GM18526 (cell line): Measurements from ENCODE around the gene CFAP61.

Experiments used
- POLR2A ChIP-seq: IDR thresholded peaks from 3 replicates; pipeline ENCODE4 v1.6.1; 2011; ENCODE audit not compliant: insufficient read length; ENCODE audit errors: extremely low read depth

CFAP61 gene

DNA sequence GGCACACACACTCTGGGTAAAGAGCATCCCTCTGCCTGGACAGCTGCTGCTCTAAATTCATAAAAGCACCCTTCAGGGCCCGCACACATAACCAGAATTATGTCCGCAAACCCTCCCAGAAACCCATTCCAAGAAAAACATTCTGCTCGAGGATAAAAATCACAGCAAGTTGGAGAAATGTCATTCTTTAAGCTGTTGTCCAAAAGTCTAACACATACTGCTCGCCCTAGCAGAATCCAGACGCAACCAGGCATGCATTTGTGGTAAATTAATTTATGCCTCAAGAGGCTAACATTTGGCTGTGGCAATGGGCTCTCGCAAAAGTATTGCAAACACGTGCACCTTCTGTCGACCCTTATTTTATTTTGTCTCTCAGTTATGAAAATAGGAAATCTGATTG, 199.5 kb downstream of the CFAP61 start:
- TF ChIP-seq POLR2A = no peak

DNA sequence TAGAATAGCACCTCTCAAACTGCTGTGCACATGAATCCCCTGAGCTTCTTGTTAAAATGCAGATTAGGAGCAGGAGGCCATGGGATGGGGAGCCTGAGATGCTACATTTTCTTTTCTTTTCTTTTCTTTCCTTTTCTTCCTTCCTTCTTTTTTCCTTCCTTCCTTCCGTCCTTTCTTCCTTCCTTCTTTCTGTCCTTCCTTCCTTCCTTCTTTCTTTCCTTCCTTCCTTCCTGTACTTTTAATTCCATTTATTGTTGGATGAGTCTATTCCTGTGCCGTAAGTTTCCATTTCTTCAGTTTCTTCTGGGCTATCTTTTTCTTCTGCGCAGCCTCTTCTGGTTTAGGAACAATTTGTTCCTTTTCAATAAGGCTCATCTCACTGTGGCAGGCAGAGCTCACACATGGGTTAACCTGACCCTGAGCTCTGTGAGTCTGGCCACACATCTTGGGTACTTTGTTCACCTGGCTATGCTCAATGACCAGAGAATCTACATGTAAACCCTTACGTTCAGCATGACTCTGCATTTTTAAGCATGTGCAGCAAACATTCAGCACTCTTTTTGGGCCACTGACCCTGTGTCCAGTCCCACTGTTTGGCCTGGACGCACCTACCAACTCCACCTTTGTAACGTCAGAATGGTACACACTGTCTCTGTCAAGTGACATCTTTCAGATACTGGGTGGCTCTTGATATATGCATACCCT, 200.9 kb downstream of the CFAP61 start:
- no peak for TF ChIP-seq POLR2A

DNA sequence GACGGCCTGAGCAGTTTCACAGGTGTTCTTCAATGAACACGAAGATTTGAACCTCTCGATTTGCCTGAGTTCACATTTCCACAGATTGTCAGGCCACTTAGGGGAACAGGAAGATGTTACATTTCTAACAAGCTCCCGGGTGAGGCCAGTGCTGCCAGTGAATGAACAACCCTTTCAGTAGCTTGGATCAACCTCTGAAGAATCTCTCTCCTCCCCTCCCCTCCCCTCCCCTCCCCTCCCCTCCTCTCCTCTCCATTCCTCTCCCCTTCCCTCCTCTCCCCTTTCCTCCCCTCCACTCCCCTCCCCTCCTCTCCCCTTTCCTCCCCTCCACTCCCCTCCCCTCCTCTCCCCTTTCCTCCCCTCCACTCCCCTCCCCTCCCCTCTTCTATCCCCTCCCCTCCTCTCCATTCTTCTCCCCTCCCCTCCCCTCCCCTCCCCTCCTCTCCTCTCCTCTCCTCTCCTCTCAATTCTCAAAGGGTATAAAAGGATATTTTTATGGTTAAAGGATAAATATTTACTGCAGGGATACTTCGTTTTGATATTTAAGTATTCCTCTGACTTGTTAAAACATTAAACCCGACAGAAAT, 201.5 kb downstream of the CFAP61 start:
- no peak for TF ChIP-seq POLR2A

DNA sequence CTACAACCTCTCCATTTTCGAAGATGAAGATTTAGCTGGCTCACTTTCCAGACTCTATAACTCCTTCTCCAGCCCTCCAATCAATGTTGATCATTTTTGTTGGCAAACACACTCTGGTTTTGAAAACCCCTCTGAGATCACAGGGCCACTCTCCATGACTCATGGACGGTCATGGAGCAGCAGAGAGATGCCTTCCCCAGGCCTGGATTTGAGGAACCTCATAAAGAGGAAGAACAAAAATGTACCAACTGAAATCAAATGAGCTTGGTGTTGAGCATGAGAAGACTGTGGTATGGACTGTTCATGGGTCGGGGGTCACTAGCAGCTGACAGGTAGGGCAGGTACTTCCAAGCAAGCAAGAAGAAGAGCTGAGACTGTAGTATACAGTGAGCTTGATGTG, 202.8 kb downstream of the CFAP61 start:
- no peak for TF ChIP-seq POLR2A

DNA sequence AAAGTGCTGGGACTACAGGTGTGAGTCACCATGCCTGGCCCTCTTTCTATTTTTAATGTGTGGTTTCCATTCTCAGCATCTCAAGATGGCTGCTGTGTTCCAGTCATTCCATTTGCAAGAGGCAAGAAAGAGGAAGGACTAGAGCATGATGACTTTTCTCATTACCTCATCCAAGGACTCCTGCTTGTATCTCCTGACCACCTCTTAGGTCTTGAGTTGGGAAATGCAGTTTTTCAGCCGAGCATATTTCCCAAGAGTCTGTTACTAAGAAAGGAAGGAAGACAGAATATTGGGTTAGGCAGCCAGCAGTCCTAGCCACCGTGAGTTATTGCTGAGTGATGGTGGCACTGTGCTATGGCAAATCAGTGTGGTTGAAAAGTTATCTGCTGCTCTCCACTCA, 207.2 kb downstream of the CFAP61 start:
- no peak for TF ChIP-seq POLR2A

DNA sequence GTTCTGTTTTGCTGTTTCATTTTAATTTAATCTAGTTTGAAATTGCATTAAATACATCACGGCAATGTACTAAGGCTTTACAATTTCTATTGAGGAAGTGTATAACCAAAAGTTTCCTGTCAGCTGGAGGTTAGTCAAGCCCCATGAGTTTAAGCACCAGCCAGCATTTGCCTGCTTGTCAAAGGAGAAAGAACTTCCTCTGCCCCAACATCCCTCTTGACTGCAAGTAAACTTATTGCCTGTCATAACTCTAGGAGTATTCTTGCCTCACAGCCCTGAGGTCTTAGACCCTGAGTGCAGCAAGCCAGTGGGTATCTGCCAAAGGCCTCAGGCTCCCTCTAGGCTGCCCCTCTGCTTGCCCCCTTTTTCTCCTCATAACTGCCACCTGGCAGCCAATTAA, 208.8 kb downstream of the CFAP61 start:
- TF ChIP-seq POLR2A = no peak

DNA sequence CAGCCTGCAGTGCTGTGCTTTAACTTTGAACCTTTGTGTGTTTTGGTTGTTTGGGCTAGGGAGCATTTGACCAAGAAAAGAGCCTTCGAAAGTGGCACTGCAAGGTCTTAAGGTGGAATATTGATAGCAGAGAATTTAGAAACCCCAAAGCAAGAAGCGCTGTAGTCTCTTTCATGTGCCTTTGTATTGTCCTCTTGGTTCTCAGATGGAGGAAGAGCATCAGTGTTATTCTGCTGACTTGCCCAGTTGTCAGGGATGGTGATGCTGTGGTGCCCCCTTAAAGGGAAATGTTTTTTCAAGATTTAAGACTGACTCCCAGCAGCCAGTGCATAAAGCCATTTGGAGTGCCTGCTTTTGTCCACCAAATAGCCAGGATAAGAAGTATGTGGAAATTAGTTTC, 212.9 kb downstream of the CFAP61 start:
- TF ChIP-seq POLR2A = no peak

DNA sequence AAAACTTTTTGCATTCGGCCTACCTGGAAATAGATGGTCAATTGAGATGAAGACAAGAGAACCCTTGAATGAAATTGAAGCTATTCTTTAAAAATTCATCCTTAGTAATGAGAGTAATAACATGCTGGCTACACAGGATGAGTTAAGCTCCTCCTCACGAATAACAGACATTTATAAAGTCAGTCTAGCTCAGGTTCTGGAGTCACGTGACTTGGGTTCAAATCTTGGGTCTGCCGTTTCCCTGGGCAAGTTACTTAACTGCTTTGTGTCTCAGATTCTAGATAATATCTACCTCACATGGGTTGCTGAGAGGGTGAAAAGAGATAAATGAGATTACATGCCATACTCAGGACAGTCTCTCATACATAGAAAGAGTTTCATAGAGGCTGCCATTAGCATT, 214.2 kb downstream of the CFAP61 start:
- no peak for TF ChIP-seq POLR2A

DNA sequence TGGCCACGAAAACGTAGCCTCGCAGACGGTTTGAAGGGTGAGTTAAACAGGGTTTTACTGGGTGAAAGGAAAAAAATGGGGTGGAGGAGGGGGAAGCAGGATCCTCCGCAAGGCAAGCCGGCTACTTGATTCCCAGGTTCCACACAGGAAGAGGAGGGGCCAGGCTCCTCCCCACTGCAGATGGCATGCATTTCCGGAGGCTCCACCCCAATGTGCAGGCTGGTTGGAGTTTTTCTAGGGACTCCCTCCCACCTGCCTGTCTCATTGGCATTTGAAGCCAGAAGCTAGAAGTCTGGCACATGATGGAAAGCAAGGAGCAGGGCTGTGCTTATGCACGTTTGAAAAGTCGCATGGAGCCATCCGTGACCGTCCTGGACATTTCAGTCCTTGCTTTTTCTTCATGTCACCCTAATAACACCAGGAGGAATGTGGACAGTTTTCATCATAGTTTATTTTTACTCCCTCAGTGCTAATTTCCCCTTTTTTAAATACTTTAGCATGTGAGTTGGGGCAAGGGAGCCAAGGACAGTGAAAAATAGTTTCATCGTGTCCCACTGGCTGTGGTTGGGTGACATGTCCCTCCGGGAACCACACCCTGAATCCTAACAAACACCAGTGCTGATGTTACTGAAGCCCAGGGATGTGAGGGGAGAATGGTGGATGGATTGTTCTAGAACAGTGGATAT, 215.5 kb downstream of the CFAP61 start:
- no peak for TF ChIP-seq POLR2A

DNA sequence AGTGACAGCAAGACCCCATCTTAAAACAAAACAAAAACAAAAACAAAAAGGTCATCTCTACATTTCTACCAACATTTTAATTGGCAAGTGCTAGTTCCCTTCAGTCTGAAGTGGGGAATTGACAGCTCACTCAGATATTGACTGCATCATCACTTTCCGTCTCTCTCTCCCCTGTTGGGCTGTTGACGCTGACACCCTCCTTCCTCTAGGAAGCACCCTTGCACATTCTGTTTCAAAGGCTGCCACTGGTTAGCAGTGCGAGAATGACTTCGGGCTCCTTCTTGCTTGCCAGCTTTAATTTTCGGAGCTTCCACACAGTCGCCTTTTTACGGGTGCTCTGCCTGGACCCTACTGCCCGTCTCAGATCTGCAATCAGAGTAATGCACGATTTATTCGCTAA, 218.9 kb downstream of the CFAP61 start:
- TF ChIP-seq POLR2A = no peak

DNA sequence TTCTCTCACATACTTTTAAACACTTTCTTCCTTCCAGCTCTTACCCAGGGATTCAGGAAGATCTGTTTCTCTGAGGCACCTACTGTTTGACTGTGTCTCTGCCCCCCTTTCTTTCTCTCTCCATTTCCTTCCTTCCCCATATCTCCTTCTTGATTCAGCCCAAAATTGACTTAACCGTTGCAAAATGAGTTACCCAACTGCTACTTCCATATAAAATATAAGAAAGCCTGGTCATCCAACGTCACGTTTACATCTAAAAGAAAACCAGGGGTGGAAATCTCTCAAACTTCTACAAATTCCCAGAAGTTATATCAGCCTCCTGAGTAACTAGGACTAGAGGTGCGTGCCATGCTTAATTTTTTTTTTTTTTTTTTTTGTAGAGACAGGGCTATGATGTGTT, 220.4 kb downstream of the CFAP61 start:
- no peak for TF ChIP-seq POLR2A

DNA sequence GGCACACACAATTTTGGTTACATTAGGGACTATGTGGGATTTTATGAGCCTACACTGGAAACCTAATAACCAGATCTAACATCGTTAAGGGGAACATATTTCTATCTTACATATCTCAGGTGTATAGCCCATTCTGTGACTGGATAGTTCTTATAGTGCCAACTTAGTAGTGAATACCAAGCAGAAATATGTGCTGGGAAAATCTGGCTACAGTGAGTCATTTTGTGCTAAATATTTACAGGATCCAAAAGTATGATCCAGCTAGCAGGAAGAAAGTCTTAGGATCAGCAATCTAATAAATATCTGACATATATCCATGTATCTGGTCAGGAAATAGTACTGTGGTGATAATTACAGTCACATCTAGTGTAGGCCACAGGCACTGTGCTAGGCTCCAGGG, 221.0 kb downstream of the CFAP61 start:
- no peak for TF ChIP-seq POLR2A

DNA sequence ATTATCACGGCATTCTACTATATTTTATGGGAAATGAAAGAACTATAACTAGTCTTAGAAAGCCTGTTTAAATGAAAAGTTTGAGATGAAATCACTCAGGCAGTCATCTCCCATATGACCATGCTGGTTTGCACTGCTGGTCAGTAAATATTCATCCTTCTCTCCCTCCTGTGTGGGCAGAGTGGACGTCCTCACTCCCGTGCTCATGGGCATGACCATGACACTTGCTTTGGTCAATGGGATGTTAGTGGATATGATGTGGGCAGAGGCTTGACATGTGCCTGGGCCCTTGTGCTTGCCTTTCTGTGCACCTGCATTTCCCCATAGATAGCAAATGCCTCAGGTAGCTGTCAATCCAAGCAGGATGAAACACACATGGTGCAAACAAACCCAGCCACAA, 222.5 kb downstream of the CFAP61 start:
- TF ChIP-seq POLR2A = no peak

DNA sequence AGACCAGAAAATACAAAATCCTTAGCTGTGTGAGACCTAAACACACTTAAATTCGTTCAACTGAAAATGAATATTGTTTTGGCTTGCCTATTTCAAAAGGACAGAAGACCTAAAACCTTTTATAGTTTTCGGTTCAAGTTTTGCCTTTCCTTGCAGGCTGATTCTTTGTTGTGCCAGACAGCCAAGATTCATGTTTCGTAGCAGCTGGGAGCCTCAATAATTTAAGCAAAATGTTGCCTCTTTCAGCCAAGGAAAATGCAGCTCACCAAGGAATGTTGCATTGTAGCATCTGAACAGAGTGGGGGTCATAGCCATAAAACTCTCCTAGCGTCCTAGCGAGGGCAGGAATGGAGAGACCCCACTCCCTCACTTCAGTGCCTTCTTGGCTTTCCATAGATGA, 223.3 kb downstream of the CFAP61 start:
- no peak for TF ChIP-seq POLR2A

DNA sequence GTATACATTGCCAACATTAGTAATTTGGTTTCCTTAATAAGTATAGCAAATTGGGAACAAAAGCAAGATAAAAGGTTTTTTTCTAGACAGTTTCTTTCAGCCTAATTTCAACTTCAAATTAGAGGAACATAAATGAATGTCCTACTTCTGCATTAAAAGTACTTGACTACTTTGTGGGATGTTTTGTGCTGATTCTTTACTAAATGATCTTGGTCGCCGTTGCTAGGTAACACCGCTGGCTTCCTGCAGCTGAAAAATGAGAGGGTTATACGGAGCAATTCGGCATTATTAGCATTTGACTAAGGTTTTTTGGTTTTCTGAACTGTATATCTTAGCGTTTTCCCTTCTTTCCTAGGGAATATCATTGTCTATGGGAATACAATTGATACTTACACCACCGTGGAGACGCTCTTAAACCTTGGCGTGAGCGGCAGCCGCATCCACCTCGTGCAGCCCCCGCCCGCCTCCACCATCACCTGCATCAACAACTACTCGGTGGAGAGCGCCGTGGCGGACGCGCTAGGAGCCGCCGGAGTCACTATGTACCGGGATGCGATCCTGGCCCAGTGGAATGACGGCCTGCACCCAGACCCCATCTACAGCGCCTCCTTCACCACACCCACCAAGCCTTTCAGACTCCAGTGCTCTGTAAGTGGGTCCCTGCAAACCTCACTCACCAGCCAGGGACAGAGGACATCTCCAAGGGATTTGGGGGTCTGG, 224.6 kb downstream of the CFAP61 start:
- TF ChIP-seq POLR2A = no peak

DNA sequence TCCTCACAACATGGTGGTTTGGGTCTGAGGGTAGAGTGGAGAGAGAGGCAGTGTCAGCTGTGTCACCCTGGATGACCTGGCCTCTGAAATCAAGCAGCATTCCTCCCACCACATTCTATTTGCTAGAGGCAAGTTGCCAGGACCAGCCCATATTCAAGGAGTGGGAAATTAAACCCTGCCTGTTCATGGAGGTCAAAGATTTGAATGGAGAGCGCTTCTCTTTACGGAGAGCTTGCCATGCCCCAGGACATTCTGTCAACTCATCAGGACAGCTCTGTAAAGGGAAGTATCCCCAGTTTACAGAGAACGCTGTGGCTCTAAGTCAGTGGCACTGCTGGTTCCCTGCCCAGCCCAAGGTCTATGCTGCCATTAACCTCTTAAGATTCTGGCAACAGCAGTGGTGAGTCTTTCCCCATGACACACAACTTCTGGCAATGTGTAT, 225.6 kb downstream of the CFAP61 start:
- TF ChIP-seq POLR2A = no peak

DNA sequence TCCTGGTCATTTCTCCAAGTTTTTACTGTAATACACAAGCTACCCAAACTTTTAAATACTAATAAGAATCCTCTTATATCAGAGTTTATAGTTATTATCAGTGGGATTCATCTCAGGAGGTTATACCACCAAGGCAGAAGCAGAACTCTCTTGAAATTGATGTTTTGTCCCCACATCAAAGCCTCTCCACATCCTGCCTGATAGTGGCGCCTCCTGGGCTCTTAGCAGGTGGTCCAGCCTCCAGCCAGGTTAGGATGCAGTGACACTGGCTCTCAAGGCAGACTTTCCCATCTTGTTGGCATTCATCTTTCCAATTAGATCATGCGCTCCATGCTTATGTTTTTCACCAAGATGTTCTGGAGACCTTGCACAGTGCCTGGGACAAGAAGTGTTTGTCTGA, 233.7 kb downstream of the CFAP61 start:
- no peak for TF ChIP-seq POLR2A

DNA sequence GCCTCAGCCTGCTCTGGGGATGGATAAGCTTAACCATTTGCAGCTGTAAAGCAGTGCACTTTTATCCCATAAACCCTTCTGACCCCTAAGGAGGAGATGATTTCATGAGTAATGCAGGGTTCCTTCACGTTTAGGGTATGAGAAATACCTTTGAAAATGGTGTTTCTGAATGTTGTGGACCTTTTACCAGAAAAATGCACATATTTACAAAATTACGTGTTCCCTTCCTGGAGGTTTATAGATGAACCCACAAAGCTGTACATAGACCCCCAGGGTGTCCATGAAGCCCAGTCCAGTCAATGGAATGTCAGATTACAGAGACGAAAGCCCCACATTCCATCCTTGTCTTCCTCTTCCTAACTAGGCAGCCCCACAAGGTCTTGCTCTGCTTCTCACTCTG, 237.0 kb downstream of the CFAP61 start:
- TF ChIP-seq POLR2A = no peak
